Activated T-cell treated with anti-CD3 and anti-CD28 coated beads for 48 hours (primary cell): Measurements from ENCODE around the gene PTPRT.

Source experiments
- DNase-seq: peaks from one replicate; pipeline ENCODE4 v3.0.0-alpha.2; 2020; ENCODE audit warnings: low read depth

The PTPRT gene

DNA sequence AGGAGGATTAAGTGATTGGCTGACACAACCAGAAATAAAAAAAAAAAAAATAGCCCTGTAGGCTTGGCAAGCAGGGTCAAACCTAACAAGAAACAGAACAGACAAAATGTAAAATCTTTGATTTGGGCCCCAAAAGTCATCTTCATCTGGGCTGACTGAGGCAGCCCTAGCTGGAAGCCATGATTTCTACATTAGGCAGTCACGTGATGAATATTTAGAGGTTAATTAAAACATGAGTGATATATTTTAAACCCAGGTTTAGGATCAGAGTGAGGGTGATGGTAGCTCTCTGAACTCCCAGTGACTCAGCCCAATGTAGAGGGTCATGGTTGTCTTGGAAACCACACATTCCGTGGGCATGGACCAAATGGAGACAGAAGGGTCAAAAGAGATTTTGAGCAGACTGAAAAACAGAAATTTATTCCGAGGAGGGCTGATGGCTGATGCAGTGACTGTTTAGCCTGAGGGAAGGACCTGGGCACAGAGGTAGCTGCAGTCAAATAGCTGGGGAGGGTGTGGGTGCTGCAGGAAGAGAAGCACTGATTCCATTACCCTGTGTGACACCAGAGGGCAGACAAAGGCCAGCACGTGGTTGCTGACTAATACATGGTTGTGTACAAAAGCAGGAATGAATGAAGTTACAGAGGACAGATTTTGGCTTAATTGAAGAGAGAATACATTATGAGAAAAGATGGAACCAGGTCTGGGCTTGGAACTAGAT is 998.4 kb downstream of the PTPRT start:
- DNase-seq: no peak

DNA sequence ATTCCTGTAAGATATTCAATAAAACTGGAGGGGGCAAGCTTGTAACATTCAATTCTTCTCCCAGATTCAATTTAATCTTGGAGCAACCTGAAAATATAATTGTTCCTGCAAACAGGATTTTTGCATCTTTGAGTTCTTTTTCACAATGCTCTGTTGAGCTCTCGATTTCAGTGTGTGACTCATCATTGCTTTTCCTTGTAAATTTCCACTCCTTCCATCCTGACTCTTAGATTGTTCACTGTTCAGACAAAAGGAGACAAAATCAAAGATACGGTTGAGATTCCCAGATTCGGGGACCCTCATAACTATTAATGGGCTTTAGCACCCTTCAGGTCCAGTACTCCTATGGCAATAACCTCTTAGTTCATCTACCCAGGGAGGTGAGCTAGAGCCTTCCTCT is 999.6 kb downstream of the PTPRT start:
- no peak for DNase-seq

DNA sequence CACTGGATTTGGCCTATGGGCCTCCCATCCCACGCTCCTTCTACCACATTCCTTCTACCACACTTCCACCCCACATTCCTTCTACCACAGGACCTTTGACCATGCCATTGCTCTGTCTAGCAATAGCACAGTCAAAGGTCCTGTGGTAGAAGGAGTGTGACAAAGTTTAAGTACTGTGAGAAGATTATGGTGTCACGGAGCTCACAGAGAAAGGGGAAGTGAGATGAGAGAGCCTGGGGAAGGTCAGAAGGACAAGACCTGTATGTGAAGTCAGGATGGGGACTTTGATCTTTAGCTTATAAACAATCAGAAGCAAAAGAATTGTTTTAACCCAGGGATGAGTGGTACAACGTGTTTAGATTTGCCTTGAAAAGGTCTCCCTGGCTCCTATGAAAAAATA is 1003.4 kb downstream of the PTPRT start:
- DNase-seq: no peak

GRCh38 chr20:42183147-42183546 is 1006.6 kb downstream of the PTPRT start:
- no peak for DNase-seq

DNA sequence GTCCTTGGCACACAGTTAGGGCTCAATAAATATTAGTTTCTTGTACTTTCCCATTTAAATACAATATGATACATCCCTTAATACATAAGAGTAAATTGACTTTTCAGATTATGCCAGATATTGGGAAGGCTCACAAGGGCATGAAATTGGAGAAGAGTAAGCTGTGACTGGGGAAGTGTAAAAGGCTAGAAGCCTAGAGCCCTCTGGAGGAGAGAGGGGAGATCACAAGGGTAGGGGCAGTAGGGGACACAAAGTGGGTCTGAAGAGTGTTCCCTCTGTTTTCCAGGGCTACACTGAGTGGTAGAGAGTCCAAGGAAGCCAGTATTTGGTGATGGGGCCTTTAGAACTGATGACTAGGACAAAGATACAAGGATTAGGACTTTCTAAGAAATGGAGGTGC is 1008.6 kb downstream of the PTPRT start:
- no peak for DNase-seq

GRCh38 chr20:42179768-42180167 is 1009.9 kb downstream of the PTPRT start:
- DNase-seq: no peak

DNA sequence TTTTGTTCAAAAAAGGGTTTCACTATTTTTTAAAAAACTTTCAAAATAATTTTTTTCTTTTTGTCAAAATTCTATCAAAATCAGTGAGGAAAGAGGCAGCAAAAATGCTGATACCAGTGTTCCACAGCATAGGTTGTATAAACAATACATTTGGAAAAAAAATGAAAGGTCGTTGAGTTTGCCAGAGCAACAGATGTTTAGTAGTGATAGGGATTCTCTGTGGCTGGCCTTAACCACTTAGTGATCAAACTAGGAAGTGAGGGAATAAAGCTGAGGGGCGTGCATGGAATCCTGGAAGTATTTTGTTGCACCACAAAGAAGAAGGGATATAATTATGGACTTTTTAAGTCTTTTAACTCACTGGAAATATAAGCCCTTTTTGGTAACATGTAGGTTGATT is 1016.3 kb downstream of the PTPRT start:
- no peak for DNase-seq

GRCh38 chr20:42164121-42164890 is 1025.4 kb downstream of the PTPRT start:
- DNase-seq: no peak

DNA sequence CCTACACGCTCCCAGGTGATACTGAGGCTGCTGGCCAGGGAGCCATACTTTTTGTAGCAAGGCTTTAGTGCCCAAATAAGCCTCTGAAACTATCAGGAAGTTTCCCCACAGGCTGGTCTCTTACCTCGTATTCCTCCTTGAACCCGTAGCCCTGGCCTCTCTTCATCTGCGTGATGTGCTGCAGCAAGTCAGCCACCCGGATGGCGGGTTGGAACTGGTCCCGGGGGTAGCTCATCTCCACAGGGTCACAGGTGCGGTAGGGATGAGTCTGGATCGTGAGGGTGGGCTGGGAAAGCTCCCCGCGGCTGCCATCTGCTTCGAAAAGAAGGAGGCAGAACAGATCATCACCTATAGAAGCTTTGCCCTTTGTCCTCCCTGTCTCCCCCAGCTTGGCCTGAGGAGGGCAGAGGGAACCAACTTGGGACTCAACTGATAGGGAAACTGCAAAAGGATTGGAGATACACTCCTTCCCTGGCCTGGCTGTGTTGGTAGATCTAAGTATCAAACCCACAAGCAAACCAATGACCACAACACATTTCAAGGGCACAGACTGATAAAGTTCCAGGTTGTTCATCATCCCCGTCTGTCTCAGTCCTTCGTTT is 1028.4 kb downstream of the PTPRT start:
- DNase-seq: no peak

GRCh38 chr20:42159808-42160207 is 1029.9 kb downstream of the PTPRT start:
- no peak for DNase-seq

DNA sequence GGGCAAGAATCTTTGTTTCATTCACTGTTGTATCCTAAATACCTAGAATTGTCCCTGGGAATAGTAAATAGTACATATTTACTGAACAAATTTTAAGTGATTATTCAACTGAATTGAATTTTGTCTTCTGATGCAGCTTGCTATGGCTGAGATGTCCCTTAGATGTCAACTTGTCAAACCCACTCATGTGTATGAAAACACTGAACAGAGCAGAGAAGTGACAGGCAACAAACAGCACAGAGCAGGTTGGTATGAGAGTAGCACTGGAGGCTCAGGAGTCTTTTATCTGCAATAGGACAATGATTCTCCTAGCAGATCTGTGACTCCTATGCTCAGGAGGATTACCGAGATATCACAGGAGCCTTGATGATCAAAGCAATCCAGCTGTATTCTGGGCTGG is 1031.4 kb downstream of the PTPRT start:
- no peak for DNase-seq

GRCh38 chr20:42155586-42155985 is 1034.1 kb downstream of the PTPRT start:
- DNase-seq: no peak

- DNase-seq: no peak
Measured at GRCh38 chr20:42152575-42152974, 1037.1 kb downstream of the PTPRT start.

GRCh38 chr20:42150230-42150629 is 1039.5 kb downstream of the PTPRT start:
- no peak for DNase-seq

- no peak for DNase-seq
Measured at GRCh38 chr20:42138729-42139128, 1051.0 kb downstream of the PTPRT start.

- DNase-seq: no peak
Measured at GRCh38 chr20:42134265-42135098, 1055.2 kb downstream of the PTPRT start.

DNA sequence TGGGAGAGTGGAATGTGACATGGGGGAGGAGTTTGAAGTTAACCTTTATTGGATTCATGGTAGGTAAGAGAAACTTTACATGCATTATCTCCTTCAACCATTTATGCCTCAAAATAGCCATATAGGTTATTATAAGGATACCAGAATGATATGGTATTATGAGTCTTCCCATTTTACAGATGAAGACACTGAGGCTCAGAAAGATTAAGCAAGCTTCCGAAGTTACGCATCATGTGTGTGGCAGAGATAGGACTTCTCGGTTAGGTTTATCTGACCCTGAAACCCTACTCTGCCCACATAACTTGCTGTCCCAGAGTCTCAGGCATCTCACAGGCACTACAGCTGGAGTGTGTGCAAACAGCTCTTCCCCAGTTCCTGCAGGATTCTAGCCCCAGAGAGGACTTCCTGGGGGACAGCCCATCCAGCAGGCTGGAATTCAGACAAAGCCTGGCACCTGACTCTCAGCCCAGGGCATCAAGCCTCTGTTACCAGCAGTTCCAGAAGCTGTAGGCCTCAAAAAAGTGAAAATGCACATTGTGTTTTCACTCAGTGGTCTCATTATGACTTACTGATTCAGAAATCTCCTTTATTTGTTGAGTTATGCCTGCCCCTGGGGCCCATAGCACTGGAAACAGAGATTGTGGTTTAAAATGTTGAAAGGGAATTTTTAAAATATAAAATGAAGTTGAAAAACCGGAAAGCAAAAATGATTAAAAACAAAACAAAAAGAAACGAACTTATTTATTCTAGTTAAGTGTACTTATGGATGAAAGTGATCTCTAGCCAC is 1058.7 kb downstream of the PTPRT start:
- no peak for DNase-seq

GRCh38 chr20:42125426-42125825 is 1064.3 kb downstream of the PTPRT start:
- DNase-seq: no peak

DNA sequence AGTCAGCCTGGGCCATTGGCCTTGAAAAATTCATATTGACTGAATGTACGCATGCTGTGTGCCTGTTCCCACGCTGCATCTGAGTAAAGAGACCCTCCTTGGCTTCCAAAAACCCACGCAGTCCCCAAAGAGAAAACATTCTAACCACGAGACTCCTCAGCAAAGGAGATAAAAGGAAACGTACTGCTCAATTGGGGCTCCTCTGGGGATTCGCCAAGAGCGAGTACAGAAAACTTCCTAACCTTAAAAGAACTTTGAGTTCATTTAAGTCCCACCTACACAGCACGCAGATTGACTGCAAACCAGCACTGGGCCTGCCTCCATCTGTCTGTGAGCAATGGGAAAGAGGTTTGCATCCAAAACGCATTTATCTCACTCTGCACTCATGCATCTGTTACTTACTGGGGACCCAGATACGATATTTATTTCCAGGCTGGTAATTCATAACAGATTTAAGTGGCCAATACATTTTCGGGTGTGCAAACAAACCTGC is 1065.7 kb downstream of the PTPRT start:
- DNase-seq: no peak

DNA sequence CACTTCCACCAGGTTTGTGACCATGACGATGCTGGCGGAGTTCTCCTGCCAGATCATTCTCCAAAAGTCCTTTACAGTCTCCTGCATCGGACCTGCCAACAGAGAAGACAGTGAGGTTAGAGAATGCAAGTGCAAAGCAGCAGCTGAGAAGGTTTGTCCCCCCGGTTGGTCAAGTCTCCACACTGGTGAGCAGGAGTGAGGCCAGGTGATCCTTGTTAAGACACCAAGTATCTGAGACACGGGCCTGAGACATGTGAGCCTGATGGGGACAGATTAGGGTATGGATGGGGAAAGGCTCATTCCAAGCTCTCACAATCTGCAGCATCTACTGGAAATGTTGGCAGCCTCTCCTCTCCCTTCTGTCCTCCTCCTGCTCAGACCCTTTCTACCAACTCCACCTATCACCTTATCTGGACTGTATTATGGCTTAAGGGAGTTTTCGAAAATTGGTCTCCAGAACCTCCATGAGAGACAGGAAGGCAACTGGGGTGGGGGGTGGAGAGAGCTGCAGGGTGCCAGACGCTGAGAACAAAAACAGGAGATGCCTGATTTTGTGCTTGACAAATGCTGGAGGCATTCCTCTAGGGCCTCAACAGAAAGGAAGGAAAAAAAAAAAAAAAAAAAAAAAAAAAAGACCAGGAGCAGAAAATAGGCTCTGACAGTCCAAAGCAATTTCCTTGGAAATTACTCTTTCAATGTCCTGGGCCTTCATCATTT is 1071.1 kb downstream of the PTPRT start:
- no peak for DNase-seq

DNA sequence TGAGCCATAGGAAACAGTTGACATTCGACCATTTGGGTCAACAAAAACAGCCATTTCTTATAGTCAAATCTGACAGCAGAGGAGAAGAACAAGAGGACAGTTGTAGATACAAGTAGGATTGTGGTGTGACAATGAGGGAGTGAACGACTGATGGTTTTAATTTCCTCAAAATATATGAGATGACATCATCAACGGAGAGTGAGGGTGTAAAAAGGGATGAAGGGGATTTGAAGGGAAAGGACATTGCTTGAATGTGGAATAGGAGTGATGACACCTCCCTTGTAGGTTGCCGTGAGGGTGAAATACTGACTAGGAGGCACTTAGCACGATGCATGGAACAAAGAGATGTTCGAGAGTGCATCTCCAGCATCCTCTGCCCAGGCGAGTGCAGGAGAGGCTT is 1071.7 kb downstream of the PTPRT start:
- no peak for DNase-seq
